ENCODE data around the gene DNMT3A.

Gene DNMT3A

DNA sequence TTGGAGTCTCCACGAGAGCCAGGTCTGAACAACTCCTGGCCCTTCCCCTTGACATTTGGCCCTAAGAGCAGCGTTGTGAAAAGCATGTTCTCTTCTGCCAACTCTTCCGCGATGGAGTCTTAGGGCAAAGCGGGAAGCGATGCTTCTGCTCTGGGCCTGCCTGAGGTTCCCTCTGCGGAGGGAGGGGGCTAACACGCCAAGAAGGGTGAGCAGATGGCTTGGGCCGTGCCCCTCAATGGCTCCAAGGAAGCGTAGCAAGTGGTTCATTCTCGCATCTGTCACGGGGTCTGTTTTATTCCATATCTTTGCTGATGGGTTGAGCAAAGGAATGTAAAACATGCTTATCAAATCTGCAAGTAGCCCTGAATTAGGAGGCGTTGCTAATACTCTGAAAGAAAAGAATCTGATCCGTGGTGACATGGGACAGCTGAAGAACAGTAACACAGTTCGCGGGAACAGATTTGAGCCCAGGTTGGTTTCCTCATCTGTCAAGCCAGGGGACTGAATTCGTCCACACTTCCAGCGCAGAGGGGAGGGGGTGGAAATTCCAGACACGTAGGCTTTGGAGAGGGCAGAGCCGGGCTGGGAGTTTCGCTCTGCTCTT lies 38.0 kb downstream of the DNMT3A start:
- no peak for DNase-seq

DNA sequence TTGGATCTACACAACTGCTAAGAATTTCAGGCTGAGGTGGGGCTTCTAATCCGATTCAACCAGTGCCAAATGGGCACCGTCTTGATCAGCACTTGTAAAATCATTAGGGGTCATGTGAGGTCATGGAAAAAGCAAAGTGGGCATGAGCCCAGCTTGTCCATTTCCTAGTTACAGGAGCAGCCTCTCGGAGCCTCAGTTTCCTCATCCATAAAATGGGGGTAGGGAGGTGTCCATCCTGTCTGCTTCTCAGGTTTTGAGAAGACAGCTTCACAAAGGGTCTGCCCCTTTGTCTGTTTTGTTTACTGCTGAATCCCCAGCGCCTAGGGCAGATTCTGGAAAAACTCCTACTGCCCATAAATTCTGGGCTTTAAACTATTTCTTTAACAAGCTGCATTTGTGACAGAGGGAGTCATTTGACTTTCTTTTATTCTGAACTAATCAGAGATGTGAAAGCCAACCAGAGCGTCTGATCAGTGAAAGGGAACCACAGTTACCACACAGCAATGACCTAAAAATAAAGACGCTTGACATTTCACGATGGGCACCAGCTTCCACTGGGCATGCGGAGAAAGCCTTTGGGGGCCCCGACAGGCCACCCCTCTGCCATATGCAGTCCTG lies 38.9 kb downstream of the DNMT3A start:
- no peak for DNase-seq

DNA sequence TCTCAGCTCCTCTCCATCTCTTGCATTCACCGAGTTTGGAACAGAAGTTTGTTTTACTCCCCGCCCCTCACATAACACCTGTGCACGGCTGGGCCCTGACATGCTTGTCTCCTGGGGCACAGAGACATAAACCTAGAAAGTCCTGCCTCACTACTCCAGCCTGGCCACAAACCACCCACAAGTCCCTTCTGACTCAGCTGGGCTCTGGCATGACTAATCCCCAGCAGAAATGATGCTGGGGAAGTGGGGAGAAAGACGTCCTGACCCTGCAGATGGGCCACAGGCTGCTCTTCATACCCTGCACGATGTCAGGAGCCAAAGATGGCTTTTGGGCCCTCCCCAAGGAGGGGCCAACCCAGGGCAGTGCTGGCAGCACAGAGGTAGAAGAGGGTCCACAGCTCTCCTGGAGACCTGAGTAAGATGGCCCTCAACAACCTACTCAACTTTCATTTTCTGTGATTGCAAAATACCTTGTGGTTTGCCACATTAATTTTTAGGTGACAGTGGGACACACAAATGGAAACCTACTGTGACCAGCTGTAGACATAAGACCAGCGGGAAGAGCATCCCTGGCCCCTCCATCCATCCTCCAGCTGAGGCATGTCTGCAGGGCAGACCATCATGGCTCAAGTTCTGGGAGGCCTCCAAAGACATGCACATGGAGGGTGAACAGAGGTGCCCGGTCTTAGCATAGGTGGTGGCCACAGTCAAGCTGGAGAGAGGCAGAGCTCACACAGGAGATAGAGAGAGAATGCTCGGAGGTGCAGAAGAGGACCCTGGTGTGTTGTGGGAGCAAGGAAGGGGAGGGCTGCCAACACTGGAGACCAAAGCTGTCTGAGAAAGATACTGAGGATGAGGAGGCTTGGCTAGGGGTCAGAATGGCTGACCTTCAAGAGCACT lies 40.0 kb downstream of the DNMT3A start:
- no peak for DNase-seq

DNA sequence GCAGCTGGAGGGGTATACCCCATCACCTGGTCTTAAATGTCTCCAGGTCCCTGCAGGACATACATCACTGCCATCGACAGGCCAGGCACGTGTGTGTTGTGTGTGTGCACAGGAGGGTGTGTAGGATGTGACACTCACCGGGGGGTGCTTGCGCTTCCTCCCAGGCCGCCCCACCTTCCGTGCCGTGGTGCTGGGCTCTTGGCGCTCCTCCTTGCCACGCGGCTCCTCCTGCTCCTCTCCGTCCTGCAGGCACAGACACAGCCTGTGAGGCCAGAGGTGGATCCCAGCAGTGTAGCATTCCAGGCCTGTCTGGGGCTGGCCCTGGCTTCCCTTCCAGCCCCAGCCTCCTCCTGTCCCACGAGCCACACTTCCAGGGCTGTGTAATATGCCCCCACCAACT lies 41.7 kb downstream of the DNMT3A start:
- DNase-seq = no peak

DNA sequence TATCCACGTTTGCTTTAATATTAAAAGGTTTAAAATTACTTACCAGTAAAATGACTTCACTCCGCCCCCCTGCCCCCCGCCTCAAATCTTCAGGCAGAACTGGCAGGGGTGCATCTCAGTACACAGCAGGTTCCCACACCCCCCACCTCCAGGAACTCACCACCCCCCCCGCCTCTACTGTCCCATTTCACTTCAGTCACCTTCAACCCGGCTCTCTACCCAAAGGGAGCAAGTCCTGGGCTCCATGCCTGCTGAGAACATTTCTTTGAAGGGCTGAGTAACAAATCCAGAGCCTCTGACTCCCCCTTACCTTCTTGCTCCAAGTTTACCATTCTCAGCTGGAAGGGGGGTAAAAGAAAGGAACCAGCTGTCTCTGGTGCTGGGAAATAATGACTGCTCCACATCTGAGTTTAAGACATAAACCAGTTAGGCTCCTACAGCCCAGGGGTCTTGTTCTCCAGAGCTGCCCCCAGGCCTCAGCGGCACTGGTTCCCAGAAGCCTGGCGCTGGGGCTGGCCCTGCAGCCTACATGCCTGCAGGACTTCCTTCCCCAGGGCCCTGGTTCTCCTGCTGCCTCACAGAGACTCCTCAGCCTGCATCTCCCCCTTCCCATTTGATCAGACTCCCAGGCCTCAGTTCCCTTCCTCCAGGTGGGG lies 42.8 kb downstream of the DNMT3A start:
- DNase-seq = no peak

DNA sequence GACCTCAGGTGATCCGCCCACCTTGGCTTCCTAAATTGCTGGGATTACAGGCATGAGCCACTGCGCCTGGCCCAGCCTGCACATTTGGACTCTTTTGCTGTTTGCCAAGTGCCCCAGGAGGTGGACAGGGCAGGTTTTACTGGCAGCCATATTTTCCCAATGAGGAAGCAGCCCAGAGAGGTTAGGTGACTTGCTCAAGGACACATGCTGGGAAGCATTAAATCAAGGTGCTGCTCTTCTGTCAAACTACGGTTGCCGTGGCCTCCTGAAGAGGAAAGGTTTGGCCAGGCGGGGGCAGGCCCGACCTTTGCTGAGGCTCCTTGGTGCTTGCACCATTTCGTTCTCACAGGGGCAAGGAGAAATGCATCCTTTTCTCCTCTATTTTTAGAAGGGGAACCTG lies 44.0 kb downstream of the DNMT3A start:
- no peak for DNase-seq

DNA sequence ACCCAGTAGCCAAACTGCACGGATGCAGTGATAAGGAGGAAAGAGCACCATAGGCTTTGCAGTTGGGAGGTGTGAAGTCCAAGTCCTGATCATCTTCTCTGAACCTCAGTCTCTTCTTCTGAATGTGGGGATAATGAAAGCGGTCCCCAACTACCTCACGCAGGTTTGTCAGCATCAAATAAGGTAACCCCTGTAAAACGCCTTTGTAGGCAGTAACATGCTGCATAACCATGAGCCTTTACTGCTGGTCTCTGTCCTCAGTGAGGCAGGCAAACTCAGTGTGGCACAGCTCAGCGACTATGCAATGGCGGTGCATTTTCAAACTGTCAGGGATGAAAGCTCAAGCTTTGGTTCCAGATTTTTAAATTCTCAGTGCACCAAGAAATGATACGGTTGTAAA lies 46.1 kb downstream of the DNMT3A start:
- no peak for DNase-seq

DNA sequence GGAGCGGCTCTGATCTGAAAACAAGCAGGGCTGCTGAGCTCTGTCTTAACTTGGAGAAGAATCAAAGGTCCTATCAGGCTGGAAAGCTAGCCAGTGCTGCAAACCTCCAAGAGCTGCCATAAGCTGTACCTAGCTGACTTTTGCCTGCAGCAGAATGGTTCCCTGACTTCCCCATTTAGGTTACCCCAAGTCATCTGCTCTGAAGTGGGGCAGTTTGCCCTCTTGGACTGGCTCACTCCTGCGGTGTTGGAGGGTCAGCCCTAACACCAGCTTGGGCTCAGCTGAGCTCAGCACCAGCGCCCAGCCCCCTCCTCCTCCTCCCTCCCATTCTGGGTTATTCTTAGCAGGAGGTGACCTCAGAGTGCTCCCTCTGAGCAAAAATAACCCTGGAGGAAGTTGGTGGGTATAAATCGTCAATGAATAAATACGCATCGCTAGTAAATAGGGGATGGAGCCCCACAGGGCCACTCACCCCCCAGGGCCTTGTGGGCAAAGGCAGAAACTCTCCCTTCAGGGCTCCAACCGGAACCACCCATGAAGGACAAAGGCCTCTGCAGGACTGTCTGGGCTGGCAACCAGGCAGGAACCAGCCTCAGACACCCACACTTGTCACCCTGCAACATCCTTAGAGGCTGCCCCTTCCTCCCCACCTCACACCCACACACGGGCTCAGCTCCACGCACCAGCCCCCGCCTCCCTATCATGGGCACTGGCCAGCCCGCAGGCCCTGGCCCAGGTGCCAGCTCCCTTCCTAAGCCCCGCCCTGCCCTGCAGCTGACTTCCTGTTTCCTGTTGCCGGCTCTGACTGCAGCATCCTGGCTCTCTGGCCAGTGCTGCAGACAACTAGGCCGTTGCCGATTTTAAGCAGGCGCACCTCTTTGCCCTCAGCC lies 46.9 kb downstream of the DNMT3A start:
- DNase-seq = no peak

DNA sequence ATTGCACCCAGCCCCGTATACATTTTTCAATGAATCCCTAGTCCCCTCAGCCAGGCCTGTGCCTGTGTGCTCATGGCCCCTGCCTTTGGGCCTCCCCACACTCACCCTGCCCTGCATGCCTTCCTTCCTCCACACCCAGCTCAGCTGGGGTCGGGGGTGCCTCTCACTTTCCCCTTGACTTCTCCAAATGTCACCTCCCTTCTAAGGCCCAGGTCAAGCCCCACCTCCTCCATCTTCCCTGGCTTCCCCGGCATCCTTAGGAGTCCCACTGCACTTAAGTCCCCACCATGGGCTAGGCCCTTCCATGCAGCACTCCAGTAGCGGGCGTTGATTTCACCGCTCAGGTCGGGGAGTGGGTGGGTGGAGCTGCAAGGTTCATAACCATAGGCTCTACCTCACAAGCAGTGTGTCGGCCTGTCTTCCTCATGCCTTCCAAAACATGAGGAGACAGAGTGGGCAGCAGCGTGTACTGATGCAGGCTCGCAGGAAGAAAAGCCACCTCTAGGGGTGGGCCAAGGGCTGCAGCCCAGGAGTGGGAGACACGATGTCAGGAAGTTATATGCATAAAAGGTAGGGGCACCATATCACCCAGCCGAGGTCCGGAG lies 47.7 kb downstream of the DNMT3A start:
- DNase-seq = no peak

DNA sequence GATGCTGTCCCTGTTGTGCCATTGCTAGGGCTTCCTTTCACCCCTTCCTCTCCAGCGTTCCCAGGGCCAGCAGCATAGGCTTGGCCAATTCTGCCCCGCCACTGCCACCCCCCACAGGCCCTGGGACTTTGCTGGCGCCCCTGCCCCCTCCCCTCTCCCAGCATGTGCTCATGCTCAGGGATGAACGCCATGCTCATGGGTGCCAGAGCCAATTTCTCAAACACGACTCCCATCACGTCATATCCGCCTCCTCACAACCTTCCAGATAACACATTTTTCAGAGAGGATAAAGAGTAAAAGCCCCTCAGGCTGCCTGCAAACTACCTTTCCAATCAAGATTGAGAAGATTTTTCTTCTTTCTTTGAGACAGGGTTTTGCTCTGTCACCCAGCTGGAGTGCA lies 48.6 kb downstream of the DNMT3A start:
- no peak for DNase-seq

DNA sequence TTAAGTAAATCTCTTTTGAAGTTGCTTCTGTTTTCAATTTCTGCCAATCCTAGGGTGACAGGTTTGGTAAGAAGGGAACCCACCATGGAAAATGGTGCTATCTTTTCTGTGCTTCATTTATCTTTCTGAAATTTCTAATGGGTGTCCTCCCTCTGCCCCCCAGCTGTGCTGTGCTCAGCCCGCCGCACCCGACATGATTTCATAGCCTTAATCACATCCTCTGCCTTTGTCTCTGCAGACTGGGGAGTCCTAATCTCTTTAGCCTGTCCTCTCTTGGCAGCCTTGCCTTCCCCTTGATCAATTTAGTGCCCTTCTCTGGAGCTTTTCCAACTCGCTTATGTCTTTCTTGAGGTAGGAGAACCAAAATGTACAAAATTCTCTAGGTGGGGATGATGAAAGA lies 49.3 kb downstream of the DNMT3A start:
- DNase-seq = no peak

DNA sequence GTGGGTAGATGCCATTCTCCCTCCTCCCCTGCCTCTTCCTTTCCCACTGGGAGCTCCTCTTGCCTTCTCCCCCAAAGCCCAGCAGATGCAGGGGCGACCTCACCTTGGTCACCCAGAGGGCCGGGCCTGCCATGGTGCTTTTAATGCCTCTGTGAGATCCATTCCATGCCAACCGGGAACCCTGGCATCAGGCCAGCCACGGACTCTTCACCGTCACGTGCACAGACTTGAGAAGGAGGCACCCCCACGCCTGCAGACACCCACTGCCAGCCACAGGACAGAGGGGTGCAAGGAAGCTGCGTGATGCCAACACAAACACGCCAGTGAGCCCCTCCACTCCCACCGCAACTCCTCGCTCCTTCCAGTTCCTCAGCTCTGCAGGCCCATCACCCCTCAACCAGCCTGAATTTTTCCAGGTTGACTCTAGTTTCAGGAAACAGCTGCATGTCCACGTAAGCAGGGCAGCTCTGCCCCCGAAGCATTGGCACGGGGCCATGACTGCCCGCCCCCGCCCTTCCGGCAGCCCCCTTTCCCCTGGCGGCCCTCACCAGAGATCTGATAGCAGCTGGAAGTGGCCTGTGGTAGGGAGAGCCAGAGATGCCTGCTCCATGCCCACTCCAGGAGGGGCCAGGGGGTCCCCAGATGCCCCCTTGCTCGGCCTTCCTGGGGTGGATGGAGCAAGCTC lies 50.8 kb downstream of the DNMT3A start:
- no peak for DNase-seq

DNA sequence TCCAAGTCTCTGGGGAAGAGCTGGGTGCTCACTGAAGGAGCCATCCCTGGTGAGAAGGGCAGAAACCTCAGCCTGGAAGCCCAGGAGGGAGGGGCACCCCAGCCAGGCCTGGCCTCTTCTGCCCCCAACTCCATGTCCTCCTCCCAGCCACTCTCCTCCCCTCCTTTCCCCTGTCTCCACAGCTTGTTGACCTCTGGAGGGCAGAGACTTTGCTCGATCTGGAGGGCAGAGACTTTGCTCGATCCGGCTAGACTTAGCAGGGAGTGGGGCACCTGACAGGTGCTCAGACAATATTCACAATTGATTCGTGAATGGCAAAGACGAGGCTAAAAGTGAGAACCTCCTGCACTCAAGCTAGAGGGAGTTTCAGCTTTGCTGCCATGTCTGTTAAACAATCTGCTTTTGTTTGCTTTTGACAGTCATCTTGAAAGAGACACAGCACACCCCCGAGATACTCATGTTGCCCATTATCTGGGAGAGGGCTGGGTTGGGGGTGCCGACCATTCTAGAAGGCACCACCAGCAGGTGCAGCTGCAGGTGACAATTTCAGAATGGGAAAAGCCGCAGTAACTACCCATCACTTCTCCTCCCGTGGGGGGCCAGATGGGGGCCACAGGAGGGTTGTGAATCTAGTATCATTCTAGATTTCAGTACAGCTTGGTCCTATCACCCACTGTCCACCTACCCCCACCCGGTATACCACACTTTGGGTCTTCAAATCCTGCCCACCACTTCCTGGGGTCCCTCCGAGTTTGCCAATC lies 54.8 kb downstream of the DNMT3A start:
- DNase-seq = no peak

DNA sequence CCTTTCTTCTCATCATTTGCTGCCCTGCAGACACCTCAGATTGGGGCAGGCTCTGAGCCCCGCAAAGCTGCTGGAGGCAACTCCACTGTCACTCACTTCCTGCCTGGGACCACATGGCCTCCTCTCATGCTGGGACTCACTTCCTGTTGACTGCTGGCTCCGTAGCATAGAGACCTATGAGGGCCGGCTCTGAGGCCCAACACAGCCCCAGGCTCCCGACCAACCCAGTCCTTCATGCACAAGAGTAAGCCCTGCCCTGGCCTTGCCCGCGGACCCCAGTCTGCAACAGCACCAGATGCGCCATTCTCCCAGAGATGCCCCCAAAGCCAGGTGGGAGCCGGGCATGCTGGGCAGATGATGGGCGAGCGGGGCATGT lies 55.7 kb downstream of the DNMT3A start:
- no peak for DNase-seq

DNA sequence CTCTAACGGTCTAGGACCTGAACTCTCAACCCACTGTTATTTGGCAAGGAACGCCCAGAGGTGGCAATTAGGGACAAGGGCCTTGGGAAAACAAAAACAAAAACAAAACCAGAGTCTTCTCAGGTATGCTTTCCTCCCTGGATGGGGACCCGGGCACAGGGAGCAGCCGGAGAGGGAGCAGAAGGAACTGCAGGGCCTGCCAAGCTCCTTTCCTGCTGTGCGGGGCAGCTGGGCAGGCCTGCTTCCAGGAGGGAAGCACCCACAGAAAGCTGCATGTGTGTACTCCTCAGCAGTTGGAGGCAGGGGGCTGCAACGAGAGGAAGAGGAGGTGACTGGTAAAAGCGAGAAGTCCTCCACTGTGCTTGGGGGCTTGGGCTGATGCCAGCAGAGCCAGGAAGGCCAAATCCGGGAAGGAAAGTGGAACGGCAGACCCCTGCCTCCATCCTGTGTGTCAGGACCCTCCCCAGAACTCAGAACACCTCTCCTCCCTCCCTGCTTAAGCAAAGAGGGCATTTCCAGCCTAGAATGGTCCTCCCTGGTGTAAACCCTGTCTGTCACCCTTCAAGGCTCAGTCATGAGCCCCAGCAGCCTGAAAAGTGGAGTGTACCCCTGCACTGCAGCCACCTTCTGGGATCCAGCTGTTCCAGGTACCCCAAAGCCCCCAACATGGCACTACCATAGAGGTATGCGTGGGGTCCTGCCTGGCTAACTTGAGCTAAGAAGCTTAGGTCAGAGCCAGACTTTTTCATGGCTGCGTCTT lies 56.3 kb downstream of the DNMT3A start:
- no peak for DNase-seq

DNA sequence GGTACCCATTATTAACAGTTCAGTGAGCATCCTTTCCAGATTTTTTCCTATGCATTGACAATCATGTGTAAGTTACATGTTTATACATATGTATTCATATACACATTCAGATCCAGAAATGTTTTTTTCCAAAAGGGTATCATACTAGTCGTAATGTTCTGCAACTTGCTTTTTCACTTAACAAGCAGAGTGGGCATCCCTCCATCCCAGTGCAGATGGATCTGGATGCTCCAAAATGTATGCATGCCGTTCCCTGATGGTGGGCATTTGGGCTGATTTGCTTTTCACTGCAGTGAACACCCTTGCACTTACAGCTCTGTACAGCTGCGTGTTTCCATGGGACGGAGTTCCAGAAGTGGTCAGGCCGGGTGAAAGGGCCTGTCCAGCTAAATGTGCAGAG lies 57.0 kb downstream of the DNMT3A start:
- no peak for DNase-seq

DNA sequence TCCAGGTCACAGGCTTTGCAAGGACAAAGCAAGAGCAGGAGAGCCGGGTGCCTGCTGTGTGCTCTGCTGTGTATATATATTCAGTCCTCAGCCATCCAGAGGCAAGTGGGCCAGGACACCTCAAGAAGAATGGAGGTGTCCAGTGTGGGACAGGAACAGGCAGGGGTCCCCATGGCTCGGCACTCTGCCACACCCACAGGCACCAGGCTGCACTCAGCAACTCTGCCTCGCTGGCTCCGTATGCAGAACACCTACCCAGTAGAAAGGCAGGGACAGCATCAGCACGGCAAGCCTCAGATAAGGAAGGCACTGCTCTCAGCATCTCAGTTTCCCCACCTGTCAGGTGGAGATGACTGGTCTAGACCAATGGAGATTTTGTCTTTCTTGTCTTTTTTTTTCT lies 57.8 kb downstream of the DNMT3A start:
- DNase-seq = no peak

DNA sequence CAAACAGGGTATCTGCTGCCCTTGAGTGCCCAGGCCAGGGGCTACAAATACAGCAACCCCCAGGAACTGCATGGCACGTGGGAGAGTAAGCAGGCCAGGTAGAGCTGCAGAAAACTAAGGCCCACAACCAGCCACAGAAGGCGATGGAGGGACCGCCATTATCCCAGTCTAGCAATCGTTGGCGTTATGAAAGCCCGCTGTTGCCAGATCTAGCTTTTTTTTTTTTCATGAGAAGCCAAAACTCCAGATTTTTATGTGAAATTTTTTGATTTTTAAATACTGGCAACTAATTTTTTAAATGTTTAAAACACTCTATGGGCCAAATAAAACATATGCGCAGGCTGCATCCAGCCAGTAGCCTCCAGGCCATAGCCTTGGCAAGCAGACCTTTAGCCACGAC lies 59.8 kb downstream of the DNMT3A start:
- no peak for DNase-seq

DNA sequence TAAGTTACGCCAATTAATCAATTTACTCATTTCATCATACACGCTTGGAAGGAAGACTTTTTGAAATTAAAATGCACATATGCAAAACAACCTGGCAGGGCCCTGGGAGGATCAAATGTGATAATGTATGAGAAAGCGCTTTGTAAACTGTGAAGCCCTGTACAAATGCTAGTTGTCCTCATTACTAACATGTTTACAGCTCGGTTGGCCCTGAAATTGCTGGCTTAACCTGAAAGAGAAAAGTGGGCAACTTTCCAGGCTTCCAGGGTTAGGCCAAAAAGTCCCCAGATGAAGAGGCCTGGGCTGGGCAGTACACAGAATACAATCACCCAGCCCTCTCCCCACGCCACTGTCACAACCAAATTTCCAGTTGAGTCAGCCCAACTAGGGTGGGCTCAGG lies 60.2 kb downstream of the DNMT3A start:
- DNase-seq = no peak

DNA sequence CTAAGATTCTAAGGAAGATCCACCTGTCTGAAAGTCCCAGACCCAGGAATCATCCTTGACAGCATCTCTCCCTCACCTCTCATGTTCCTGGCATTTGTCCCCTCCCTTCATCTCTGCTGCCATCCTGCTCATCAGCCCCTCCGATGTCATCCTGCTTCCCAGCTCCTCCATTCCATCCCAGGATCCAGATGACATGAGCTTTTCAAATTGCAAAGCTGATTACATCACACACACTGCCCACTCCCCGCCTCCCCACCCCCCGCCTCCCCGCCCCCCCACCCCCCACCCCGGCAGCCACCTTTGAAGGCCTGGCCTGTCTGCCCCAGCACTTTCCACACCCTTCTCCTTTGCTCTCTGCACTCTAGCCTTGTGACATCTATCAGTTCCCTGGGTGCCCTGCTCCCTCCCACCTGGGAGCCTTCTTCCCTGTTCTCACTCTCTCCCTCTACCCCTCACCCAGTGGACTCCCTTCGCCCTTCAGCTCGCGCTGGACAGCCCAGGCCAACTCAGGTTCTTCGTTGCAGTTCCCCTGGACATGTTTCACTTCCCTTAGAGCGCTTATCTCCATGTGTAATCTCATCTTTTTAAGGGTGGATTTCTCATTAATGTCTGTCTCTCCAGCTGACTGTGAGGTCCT lies 61.6 kb downstream of the DNMT3A start:
- DNase-seq = no peak

All from retina (tissue), 1 donor.